Measurements from ENCODE around the gene NTRK1. TPM values are rescaled to one million over a fixed set of nuclear protein-coding genes. Genes with fewer than 3 reads are reported as not detected.

Gene NTRK1
- total RNA-seq: not detected in 2 replicates

DNA sequence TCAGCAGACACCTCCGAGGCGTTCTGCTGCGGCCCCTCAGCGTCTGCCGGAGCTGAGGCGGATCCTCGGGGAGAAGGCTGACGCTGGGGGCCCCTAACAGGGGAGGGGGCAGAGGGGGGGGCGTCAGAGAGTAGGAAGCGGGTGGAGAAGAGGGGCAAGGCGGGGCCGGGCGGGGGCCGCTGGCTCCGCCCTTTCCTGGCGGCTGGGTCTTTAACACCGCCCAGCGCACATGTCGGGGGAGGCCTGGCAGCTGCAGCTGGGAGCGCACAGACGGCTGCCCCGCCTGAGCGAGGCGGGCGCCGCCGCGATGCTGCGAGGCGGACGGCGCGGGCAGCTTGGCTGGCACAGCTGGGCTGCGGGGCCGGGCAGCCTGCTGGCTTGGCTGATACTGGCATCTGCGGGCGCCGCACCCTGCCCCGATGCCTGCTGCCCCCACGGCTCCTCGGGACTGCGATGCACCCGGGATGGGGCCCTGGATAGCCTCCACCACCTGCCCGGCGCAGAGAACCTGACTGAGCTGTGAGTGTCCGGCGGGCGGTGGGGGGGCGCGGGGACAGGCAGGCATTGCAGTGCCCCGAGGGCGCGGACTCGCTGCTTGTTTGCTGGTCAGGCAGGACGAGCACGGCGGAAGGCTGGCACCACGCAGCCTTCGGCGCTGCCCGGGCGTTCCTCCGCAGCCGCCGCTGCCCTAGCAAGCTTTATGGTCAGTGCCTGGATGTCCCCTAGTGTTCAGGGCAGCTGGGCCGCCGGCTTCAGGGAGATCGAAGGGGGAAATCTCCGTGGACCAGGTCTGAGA, at the start of gene NTRK1:
TSS of gene NTRK1 (plus strand) at position 238 of the 796 bp plus-strand sequence. CDS start at position 308, 70 bp downstream.
- TF ChIP-seq, protein P1, sequence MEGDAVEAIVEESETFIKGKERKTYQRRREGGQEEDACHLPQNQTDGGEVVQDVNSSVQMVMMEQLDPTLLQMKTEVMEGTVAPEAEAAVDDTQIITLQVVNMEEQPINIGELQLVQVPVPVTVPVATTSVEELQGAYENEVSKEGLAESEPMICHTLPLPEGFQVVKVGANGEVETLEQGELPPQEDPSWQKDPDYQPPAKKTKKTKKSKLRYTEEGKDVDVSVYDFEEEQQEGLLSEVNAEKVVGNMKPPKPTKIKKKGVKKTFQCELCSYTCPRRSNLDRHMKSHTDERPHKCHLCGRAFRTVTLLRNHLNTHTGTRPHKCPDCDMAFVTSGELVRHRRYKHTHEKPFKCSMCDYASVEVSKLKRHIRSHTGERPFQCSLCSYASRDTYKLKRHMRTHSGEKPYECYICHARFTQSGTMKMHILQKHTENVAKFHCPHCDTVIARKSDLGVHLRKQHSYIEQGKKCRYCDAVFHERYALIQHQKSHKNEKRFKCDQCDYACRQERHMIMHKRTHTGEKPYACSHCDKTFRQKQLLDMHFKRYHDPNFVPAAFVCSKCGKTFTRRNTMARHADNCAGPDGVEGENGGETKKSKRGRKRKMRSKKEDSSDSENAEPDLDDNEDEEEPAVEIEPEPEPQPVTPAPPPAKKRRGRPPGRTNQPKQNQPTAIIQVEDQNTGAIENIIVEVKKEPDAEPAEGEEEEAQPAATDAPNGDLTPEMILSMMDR (IDR thresholded peaks at IDR 0.05; ENCODE audit: insufficient read depth, low read depth, low read length): no peak
- peak within 1 kb of the TSS; percentile 54 for H3K4me3 ChIP-seq (ENCODE audit: low read depth, low read length)
- peak; percentile 29 for DNase-seq (ENCODE audit: low read depth)

DNA sequence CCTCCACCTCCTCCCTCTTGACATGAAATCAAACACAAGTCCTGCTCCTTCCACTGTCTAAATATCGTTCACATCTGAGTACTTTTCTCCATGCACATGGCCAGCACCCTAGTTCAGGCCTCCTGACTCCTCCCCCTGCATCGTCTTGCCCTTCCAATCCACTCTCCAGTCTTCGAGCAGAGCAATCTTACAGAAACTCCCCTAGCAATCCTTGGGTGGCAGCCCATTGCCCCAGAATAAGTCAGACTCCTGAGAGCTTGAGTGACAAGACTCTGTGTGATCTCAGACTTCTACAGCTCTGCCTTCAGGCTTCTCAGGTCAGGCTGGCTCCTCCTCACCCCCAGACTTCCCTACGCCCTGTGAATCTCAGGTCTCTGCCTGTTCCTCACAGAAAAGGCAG, 49.5 kb upstream of the NTRK1 start:
- H3K4me3 ChIP-seq (ENCODE audit: low read depth, low read length): no peak overlapping the region
- no peak for DNase-seq (ENCODE audit: low read depth)
- TF ChIP-seq, protein P1 (IDR thresholded peaks at IDR 0.05; ENCODE audit: insufficient read depth, low read depth, low read length): no peak

DNA sequence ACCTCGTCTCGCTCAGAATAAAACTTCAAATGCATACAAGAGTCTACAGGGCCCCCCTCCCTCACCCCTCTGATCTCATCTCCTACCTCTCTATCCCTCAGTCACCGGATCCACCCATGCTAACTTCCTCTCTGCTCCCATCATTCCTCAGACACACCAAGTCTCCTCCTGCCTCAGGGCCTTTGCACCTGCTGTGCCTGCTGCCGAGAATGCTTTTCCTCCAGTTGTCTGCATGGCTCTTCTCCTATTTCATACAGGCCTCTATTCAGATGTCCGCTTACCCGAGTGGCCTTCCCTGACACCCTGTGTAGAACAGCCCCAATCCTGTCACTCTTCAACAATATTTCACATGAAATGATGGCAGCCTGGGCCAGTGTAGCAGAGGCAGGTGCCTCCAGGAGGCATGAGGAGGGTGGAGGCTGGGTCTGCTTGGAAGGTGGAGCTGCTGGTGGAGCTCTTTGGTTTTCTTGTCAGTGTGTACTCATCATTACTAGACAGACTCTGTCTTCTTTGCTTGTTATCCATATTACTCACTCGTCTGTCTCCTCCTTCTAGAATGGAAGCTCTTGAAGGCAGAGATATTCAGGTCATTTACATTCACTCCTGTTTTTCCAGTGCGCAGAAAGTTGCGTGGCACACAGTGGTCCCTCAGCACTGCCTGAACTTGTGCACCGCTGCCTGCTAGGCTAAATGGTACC, 48.2 kb upstream of the NTRK1 start:
- DNase-seq (ENCODE audit: low read depth): no peak
- TF ChIP-seq, protein P1 (IDR thresholded peaks at IDR 0.05; ENCODE audit: insufficient read depth, low read depth, low read length): no peak
- H3K4me3 ChIP-seq (ENCODE audit: low read depth, low read length): no peak overlapping the region

DNA sequence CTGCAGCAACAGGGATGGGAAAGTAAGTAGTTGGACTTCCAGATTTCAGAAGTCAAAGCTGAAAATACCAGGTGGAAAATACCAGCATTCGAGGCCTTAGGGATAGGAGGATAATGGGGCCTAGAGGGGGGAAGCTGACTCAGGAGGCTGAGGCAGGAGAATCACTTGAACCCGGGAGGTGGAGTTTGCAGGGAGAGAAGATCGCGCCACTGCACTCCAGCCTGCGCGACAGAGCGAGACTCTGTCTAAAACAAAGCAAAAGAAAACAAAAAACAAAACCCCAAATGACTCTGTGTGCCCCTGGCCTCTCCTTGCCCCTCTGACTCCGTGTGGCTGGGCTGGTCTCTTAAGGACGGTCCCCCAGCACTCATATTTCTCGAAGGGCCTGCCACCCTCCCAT, 47.4 kb upstream of the NTRK1 start:
- no peak for DNase-seq (ENCODE audit: low read depth)
- H3K4me3 ChIP-seq (ENCODE audit: low read depth, low read length): peak overlapping the region; percentile 46
- TF ChIP-seq, protein P1 (IDR thresholded peaks at IDR 0.05; ENCODE audit: insufficient read depth, low read depth, low read length): no peak

DNA sequence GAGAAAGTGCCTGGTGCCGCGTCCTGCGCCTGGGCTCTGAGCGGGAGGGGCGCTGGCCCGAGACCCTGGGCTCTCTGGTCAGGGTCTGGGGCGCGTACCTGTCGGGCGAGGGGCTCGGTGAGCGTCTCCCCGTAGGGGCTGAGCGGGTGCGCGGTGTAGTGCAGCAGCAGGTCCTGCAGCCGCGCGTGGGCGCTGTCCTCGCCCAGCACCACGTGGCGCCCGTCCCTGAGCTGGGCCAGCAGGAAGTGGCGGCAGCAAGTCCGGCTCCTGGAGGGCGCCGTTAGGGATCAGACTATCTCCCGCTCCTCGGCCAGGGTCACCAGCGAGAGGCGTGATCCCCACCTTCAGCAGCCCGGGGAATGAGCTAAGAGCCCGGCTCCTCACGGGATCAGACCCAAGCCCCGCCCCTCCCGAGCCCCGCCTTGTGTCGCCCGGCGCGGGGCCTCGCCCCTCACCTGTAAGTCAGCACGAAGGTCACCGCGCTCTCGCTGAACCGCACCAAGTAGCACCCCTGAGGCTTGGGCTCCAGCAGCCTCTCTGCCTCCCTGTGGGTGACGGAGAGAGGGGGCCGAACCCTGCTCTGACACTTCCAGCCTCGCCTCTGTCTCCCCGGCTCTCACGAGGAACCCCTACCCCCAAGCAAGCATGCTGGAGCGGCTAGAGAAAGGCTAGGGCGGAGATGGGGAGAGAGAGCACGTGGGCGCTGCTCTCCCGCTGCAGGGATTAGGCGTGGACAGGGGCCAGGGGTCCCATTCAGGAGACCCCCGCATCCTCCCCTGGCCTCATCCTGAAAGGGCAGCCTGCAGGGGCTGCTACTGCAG, 46.7 kb upstream of the NTRK1 start:
- TF ChIP-seq, protein P1 (IDR thresholded peaks at IDR 0.05; ENCODE audit: insufficient read depth, low read depth, low read length): peak; percentile 57
- DNase-seq (ENCODE audit: low read depth): peak; percentile 67
- peak overlapping the region; percentile 46 for H3K4me3 ChIP-seq (ENCODE audit: low read depth, low read length)

DNA sequence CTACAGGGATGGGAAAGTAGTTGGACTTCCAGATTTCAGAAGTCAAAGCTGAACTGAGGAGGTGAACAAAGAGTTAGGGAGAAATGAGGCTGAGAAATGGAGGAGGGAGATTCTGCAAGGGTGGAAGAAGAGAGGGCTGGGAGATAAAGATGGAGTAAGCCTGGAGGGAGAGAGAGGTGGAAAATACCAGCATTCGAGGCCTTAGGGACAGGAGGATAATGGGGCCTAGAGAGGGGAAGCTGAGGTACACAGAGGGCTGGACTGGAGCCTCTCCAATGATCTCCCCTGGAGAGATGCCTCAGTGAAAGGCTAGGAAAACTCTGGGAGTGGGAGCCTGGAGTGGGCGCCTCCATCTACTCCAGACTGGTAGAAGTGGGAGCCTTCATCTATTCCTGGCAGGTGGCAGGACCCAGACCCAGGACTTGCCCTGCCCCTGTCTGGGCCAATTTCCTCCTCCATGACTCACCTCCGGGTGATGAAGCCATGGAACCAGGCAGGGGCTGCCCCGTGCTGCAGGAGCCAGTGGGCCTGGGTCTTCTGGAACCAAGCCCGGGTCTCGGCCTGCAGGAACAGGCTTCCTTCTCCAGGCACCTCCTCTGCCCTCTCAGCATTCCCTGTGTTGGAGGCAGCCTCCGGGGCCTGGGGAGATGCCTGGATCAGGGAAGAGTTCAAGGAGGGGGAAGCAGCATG, 45.9 kb upstream of the NTRK1 start:
- DNase-seq (ENCODE audit: low read depth): no peak
- TF ChIP-seq, protein P1 (IDR thresholded peaks at IDR 0.05; ENCODE audit: insufficient read depth, low read depth, low read length): no peak
- no peak overlapping the region for H3K4me3 ChIP-seq (ENCODE audit: low read depth, low read length)
